HG02970 (cell line): Measurements from ENCODE around the gene KEL.
"Not testable (repeated sequence)": the region's sequence is repeated elsewhere in the genome, so short reads cannot be mapped to it uniquely, and the experiment has no call there.

Experiments
- ATAC-seq: cut with Tn5 transposase; IDR thresholded peaks from one replicate; pipeline ENCODE4 v1.9.1; 2021; ENCODE audit warnings: mild to moderate bottlenecking, moderate library complexity, moderate number of reproducible peaks; ENCODE audit not compliant: unreplicated experiment, low FRiP score

The KEL gene, protein sequence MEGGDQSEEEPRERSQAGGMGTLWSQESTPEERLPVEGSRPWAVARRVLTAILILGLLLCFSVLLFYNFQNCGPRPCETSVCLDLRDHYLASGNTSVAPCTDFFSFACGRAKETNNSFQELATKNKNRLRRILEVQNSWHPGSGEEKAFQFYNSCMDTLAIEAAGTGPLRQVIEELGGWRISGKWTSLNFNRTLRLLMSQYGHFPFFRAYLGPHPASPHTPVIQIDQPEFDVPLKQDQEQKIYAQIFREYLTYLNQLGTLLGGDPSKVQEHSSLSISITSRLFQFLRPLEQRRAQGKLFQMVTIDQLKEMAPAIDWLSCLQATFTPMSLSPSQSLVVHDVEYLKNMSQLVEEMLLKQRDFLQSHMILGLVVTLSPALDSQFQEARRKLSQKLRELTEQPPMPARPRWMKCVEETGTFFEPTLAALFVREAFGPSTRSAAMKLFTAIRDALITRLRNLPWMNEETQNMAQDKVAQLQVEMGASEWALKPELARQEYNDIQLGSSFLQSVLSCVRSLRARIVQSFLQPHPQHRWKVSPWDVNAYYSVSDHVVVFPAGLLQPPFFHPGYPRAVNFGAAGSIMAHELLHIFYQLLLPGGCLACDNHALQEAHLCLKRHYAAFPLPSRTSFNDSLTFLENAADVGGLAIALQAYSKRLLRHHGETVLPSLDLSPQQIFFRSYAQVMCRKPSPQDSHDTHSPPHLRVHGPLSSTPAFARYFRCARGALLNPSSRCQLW

DNA sequence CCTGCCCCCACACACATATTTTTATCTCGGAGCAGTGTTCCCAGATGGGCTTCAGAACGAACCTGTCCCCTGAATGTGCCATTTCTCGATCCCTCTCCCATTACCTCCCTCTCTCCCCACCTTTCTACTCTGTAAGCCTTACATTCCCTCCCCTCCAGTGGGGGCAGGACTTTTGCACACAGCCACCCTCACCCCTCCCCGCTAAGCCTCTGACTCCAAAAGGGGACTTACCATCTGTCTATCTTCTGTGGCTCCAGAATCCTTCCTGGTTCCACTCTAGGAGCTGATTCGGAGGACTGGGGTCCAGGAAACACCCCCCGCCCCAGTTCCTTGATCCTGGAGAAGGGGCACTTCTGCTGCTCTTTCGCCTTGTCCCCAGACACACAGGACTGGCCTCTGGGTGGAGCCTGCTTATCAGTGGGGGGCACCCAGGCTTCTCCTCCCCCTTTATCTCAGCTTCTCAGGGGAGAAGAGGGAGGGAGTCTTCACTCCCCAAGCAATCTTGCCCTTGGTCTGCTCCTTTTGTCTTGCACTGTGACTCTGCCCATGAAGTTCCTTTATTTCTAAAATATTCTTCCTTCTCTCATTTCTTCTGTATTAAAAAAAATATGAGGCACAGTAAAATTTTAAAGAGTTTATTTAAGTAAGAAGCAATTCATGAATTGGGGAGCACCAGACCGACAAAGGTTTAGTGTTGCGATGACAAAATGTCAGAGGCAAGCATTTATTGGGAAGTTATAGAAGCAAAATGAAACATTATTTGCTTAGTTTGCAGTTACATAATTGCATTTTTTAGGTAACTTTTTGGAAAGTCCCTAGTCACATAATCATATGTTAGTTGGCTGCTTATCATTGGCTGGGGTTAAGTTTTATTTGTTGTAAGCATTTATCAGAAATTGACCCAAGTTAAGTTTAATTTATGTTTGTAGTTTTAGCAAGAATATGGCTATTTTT lies at the start of gene KEL:
Gene KEL, minus strand, starts transcription at position 391 of the 954 bp plus-strand sequence. Its CDS starts 157 bp downstream, at position 234.
- ATAC-seq = no peak

DNA sequence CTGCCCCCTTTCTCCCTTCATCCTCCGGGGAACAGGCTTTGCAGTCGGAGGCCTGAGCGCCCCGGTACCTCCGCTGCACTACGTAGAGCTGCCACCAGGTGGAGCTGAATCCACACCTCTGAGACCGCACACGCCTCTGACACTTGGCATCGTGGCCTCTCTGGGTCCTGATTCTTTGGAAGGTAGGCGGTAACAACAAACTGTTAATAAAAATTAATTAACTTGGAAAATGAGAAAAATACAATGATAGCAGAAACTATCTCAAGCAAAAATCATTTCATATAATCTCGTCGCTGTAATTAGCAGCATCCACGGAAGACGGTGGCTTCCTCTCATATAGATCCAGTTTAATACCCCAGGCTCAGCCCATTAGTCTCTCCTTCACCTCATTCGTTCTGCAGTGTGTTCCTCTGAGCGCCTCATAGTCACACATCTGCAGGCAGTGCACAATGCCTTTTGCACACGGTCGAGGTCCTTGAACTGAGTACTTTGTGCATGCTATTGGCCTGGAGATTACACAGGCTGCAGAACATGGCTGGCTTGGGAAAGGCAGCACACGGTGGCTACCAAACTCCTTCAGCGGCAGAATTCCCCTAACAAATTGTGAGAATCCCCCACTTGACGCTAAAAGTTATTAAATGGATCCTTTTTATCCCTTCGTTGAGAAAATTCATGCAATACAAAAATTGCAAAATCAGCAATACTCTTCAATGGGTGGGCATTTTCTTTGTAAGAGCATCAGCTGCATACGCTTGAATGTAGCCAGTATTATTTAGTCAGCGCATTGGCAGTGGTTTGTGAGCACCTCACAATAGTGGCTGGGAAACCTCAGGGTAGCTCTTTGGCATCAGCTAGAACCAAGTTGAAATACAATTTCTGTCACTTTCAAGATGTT lies 46.1 kb upstream of the KEL start:
- ATAC-seq = peak; percentile 86

DNA sequence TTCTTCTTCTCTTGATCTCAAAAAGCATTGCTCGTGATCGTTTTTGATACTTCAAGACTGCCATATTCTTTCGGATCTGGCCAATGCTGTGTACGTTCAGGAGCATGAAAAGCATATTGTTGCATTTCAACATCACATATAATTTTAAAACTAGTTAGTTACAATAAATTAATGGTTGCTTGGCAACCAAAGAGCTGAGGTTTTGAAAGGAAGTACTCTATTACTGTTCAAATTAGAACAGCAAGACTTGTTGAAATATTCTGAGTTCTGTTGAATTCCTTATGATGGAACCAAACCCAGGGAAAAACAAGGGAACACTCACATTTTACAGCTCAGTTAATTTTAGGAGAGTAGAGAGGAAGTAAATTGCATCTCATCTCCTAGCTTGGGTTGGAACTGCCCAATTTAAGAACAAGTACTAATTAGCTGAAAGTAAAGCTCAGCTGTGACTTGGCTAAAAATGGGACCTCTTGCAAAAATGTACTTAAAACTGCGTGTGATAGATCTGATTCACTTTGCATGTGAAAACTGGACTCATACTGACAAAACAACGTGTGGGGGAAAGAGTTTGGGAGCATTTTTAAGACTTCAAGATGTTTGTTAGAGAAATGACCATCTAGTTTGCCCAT lies 43.6 kb upstream of the KEL start:
- no peak for ATAC-seq

DNA sequence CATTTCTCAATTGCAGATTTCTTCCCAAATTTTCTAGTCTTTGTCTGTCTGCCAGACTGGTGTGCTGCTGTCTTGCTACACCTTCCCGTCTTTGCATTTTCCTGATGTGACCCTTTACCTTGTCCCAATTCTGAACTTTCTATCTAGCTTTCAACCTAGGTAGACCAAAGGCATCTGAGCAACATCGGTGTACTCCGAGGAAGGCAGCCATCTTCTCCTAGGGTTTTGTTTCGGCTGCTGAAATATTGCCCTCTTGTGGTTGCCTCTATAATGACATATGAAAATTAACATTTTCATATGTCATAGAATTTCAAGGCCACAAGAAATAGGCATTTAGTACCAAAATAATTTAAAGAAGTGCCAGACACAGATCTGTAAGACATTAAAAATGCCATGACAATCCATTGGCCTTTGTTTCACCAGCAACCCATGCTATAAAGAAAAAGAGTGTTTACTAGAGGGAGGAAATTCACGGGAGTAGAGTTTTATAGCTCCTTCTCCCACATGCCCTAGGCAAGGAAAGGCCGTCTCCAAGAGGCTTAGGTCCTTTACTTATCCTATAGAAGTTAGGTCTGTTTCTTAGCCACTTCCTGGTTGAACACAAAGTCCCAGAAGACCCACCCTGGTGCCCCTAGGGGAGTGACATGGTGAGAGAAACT lies 41.4 kb upstream of the KEL start:
- no peak for ATAC-seq

DNA sequence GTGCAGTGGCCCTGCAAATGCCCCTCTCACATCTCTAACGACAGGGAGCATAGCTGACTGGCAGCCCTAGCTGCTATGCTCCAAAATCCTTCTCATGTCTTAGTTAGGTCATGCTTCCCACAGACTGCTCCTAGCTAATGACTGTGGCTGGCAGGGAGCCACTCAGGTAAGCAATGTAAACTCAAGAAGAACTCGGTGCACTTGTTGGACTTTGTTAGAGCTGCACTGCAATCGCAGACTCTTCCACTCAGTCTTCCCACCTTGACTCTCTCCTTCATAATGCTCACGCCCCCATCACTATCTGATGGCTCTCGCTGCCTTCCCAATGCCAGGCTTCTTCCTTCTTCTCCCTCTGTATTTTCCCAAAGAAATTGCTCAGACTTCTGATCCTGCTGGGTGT lies 40.7 kb upstream of the KEL start:
- no peak for ATAC-seq

DNA sequence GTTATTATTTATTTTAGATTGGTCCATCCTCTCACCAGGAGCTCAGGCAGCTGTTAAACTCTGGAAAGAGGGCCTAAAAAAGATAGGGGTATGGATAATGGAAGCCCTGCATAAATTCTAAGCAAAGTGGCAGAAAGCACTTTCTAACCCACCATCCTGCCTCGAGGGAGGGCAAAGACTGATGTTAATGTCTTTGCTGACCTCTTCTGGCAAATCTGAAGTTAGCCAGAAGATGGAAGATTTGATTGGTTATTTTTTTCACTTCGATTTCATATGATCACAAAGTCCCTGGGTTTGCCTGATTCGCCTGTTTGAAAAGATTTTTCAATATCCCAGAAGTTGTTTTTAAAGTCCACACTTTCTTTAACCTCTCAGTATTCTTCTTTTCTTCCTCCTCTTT lies 39.9 kb upstream of the KEL start:
- no peak for ATAC-seq

DNA sequence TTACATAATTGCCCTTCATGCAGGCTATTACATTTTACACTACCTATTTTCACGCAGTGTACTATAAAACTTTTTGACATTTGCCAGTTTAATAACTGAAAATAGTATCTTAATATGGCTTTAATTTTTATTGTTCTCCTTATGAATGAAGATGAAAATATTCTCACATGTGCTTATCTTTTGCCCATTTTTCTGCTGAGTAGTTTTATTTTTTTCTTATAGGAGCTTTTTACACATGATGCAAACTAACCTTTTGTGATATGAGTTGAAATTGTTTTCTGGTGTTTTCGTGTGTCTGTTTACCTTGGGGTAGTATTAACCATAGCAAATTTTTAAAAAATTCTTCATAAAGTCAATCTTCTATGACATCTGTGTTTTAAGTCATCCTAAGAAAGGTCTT lies 38.5 kb upstream of the KEL start:
- no peak for ATAC-seq

DNA sequence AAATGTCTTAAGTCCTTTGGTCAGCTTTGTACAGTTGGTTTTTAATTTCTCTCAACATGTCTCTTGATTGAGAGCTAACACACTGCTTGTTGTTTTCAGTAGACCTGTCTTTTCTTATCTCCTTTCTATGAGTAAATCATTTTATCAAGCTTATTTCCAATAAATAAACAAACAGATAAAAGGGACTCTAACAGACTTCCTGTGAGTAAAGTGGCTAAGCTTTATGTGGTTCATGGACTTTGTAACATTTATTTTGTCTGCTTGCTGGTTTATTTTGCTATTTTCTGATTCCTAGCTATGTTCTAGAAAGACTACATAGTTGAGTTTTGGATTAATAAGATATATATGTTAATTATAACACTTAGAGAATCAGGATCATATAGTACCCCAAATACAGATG lies 37.6 kb upstream of the KEL start:
- ATAC-seq = no peak

DNA sequence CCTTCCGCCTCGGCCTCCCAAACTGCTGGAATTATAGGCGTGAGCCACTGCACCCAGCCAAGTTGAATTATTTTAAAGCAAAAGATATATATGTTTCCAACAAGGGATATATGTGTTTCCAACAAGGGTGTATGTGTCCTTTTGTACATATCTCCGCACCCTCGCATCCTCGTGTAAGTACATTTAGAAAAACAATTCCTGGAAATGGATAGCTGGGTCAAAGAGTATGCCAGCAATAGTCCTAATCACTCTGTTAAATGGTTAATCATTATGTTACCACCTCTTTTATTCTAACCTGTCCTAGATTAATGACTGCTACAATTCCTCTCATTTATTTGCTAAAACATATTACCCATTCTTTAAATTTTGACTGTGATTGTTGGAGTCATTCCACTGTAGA lies 36.8 kb upstream of the KEL start:
- no peak for ATAC-seq

DNA sequence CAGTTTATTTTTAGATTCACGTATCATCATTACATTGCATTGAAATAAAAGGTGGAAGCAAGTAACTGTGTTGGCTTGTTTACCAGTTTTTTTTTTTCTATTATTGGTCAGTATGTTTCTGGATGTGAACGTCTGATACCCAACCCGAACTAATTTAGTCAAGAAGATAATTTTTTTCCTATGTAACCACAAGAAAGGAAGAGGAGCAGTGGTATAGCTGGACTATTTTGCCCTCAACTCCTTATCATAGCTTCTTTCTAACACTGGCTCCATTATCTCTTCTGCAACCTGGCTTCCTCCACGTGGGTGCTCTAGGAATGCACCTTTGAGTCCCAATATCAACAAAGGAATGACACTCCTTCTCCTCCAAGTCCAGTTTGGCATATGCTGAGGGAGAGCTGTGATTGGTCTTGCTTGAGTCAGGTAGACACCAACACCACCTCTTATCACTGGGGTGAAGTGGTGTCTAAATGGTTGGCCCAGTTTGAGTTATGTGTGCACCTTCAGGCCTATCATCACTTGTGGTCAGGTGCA lies 35.4 kb upstream of the KEL start:
- ATAC-seq = no peak

DNA sequence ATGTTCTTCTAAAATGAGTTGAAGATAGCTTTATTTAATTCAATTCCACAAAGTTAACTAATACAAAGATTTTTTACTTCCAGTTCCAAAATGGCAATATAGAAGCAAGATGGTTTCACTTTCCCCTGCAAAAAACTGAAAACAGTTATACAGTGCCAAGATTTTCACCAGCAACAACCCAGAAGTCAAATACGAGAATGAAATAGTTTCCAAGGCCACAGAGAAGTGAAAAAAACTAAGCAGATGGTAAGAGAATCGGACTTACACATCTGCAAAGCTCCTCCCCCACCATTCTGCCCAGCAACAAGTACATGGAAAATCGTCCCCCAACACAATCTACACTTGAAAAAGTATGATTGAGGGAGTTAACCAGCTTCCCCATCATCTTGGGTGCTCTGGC lies 30.3 kb upstream of the KEL start:
- no peak for ATAC-seq

DNA sequence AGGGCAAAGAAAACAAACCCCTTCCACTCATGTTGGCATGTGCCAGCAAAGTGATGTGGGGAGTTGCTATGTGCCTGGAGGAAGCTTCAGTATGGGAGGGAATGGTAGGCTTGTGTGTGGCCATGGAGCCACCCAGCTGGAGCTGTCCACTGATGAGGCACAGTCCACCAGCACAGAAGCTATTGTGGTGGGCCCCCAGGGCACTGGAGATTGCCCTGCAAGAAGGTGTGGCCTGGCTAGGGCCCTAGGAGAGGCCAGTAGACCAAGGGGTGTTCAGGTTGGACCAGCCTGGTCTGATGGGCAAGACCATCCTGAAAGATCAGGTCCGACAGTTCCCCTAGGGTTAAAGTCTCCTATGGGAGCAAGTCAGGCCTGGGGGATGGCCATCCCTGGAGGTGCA lies 22.1 kb upstream of the KEL start:
- ATAC-seq = no peak

DNA sequence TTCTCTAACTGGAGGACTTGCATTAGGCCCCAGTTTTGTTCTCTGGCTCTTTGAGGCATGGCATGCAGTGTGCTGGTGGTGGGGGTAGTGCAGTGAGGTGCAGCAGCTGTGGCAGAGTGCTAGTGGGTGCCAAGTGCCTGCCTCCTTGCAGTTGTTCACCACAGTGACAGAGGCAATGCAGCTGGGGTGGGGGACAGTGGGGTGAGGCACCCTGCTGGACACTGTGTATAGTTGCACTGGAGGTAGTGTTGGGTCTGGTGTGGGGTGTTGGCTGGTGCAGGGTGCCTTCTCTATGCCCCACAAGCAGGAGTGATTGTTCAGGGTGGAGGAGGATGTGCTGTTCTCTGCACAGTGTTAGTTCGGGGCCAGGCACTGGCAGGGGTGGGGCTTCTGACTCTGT lies 21.7 kb upstream of the KEL start:
- ATAC-seq = no peak

DNA sequence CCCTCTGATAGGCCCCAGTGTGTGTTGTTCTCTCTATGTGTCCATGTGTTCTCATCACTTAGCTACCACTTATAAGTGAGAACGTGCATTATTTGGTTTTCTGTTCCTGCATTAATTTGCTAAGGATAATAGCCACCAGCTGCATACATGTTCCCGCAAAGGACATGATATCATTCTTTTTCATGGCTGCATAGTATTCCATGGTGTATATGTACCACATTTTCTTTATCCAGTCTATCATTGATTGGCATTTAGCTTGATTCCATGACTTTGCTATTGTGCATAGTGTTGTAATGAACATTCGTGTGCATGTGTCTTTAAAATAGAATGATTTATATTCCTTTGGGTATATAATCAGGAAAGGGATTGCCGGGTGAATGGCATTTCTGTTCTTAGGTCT lies 16.2 kb upstream of the KEL start:
- not testable (repeated sequence) for ATAC-seq

DNA sequence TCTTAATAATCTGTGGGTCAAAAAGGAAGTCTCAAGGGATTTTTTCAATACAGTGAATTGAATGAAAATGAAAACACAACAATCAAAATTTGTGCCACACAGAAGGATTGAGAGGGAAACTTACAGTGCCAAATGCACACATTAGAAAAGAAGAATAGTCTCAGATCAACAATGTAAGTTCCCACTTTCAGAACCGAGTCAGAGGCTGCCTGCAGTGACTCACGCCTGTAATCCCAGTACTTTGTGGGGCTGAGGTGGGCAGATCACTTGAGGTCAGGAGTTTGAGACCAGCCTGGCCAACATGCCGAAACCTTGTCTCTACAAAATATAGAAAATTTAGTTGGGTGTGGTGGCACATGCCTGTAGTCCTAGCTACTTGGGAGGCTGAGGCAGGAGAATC lies 12.5 kb upstream of the KEL start:
- no peak for ATAC-seq

DNA sequence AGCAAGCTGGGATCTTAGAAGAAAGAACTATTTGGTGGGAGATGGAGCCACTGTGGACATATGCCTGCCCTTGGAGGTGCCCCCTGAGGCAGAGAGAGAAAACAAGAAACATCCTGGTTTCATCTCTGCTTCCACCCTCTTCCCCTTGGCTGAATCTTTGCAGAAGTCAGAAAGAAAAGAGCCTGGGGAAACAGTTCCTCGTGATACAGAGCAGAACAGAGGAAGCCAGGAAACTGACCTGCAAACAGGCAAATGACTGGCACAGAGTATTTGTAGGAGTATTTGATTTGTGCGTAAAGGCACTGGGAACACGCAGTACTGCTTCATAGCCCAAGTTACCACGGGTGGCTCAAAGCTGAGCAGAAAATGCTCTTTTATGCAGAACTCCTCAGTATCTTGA lies 7.0 kb upstream of the KEL start:
- no peak for ATAC-seq

DNA sequence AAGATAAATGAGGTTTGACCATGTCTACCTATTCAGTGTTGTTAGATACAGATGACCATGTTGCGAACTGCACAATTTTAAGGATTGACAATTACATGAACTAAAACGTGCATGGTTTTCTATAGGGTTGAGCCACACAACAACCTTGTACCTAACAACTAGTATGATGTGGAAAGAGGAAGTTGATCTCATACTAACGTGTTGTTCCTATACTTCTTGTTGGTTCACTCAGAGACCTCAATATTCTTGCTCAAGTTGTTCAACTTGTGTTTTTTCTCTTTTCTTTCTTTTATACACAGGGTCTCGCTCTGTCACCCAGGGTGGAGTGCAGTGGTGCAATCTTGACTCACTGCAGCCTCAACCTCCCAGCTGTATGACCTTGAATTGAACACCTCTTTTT lies 6.1 kb upstream of the KEL start:
- ATAC-seq = no peak

DNA sequence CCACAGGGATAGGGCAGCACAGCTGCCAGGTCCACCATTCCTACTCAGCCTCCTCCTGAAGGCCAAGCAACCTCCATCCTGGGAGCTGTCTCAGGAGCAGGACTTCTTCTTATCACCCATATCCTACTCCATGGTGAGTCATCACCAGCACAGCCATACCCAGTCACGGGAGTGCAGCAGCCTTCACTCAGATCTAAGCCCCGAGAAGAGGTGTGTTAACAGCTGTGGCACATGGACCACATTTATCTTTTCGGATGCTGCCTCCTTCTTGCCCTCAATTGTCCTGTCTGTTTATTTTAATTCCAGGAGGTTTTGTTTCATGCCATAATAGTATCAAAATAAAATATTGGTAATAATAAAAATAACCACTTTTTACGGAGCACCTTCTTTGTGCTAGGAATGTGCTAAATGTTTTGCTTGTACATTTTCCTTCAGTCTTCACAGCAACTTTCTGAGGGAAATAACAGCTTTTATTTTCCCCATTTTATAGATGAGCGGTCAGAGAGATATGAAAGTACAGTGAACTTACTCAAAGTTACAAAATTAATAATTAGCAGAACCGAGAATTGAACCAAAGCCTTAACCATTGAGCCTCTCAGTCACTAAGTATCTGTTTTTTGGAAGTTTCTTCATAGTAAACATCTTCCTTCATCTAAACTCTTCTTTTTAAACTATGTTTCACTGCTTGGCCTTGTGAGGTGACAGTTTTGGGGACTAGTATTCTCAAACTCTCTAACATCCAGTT lies 2.5 kb upstream of the KEL start:
- no peak for ATAC-seq
